GM21423 (cell line): Measurements from ENCODE around the gene TMPO.
"Not testable (repeated sequence)": the region's sequence is repeated elsewhere in the genome, so short reads cannot be mapped to it uniquely, and the experiment has no call there.

Source experiments
- ATAC-seq: cut with Tn5 transposase; IDR thresholded peaks from one replicate; pipeline ENCODE4 v1.9.1; 2021; ENCODE audit warnings: mild to moderate bottlenecking, moderate library complexity; ENCODE audit not compliant: unreplicated experiment

TMPO gene

DNA sequence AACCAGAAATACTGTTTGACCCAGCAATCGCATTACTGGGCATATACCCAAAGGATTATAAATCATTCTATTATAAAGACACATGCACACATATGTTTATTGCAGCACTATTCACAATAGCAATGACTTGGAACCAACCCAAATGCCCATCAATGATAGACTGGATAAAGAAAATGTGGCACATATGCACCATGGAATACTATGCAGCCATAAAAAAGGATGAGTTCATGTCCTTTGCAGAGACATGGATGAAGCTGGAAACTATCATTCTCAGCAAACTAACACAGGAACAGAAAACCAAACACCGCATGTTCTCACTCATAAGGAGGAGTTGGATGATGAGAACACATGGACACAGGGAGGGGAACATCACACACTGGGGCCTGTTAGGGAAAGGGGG is 61.4 kb downstream of the TMPO start:
- not testable (repeated sequence) for ATAC-seq

DNA sequence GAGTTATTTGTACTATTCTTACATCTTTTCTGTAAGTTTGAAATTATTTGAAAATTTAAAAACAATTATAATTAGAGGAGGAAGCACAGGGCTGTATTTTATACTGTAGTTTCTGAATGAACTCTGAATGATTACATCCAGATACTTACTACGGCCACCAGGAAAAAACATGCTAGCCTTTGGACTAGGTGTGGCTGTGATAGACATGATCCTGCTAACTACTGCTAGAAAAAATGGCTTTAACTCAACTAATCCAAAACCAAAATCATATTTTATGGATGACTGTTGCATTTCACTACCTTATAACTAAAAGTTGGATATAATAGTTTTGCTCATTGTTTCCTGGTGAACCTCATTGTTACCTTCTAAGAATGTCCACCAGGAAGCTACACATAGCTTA is 63.0 kb downstream of the TMPO start:
- ATAC-seq, result no peak

DNA sequence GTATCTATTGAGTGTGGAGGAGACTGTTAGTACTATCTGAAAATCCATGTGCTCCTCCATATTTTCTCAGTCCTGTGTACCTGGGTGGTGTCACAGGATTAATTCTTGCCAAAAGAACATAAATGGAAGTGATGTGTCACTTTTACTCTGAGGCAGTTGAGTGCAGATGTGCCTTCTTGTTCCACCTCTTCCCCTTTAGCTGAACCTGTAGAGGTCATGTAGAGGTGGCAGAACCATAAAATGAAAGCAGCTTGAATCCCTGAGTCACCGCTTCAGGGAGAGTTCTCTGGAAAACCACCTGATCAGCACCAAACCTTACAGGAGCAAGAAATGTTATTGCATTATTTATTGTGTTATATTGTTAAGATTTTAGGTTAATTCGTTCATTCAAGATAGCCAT is 63.4 kb downstream of the TMPO start:
- no peak for ATAC-seq

DNA sequence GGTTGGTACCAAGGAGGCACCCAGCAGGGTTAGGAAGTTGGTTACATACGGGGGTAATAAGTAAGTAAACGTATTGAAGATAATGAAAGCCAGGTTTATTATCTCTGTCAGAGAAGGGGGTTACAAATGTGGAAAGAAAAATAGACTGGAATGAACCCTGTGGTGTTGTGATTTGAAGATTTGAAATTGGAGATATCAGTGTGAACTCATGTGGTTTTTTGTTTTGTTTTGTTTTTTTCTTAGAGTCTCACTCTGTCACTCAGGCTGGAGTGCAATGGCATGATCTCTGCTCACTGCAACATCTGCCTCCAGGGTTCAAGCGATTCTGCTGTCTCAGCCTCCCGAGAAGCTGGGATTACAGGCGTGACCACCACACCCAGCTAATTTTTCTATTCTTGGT is 64.0 kb downstream of the TMPO start:
- no peak for ATAC-seq

DNA sequence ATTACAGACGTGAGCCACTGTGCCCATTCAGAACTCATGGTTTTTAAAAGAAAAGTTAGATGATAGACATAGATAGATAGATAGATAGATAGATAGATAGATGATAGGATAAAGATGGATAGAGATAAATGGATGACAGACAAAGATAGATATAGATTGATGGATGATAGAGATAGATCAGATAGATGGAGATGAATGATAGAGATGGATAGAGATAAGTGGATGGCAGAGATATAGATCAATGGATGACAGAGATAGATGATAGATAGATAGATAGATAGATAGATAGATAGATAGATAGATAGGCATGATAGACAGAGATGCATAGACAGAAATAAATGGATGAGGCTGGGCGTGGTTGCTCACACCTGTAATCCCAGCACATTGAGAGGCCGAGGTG is 64.4 kb downstream of the TMPO start:
- no peak for ATAC-seq

DNA sequence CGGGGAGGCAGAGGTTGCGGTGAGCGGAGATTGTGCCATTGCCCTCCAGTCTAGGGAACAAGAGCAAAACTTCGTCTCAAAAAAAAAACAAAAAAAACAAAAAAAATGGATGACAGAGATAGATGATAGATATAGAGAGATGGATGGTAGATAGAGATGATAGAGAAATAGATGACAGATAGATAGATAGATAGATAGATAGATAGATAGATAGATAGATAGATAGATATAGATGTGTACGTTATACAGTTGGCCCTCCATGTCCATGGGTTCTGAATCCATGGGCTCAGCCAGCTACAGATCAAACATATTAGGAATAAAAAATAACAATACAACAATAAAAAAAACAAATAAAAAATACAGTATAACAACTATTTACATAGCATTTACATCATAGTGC is 65.3 kb downstream of the TMPO start:
- no peak for ATAC-seq

DNA sequence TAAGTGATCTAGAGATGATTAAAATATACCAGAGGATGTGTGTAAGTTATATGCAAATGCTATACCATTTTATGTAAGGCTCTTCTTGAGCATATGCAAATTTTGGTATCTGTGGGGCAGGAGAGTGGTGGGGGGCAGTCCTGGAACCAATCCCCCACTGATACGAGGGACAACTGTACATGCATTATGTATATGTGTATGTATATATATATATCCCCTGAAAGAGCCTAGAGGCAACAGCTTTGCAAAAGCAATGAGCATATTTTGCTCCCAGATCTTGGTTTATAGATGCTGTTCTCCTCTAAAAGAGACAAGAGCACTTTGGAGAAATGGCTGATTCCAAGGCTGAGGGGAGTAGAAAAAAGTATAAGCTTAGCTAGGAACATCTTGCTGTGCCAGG is 65.7 kb downstream of the TMPO start:
- ATAC-seq, result no peak

DNA sequence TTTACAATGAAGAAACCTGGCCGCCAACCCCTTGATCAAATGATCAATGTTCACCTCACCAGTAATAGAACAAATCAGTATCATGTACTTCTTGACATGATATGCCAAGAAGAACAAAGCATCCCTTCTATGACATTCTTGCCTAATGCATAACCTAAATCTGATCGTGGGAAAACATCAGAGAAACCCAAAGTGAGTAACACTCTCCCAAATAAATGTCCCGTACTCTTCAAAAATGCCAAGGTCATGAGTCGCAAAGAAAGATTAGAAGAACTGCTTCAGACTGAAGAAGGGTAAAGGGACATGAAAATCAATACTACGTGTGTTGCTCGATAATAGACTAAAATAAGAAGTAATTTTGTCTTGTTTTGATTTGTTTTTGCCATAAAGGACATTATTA is 66.7 kb downstream of the TMPO start:
- no peak for ATAC-seq

DNA sequence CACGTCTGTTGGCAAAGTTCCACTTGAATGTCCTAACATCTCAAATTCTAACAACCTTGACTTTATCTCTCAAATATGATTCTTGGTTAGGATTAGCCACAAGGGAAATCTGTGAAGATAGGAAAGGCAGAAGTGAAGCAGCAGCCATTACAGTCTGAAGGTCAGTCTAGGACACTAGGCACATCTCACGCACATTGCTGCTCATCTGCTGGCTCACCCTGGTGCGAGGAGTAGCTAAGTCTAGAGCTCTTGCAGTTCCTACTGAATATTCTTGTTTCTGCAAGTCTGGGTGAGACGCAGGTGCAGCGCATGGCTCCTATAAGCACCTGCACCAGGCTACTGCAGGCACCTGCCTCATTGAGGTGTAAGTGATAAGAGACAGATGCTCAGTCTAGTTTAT is 71.7 kb downstream of the TMPO start:
- no peak for ATAC-seq

DNA sequence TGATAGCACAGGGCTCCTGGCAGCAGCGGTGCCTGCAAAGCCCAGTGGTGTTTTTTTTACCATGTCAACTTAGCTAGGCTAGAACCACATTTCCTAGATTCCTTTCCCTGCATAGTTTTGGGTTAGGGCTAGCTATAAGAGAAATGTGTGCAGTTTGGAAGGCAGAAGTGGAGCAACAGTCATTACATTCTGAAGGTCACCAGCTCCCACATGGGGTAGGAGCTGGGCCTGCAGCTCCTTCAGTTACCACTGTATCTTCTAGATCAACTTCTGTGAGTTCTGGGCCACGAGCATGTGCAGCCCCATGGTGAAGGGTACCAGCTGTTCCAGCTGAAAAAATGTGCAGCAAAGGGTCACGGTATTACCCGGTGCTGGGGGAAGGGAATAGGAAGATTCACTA is 75.8 kb downstream of the TMPO start:
- no peak for ATAC-seq

DNA sequence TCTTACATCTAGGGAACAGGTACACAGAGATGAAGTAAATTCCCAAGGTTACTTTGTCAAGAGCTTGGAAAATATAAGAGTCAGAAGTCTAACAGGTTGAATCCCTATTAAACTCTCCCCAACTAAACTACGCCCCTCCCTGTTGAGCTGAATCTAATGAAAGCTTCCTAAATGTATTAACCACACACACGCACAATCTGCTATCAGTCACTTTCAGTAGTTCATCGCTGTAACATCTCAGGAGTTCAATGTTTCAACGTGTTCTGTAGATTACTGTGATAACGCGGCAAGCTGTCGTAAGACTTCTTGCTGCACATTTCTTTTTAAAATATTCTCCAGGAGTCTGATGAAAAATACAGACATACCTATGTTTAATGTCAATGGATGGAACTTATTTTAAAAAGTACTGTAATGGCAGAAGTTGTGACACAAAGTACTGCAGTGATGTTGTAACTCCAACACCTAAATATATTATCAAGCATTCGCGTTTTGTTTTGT is 77.5 kb downstream of the TMPO start:
- ATAC-seq, result no peak

DNA sequence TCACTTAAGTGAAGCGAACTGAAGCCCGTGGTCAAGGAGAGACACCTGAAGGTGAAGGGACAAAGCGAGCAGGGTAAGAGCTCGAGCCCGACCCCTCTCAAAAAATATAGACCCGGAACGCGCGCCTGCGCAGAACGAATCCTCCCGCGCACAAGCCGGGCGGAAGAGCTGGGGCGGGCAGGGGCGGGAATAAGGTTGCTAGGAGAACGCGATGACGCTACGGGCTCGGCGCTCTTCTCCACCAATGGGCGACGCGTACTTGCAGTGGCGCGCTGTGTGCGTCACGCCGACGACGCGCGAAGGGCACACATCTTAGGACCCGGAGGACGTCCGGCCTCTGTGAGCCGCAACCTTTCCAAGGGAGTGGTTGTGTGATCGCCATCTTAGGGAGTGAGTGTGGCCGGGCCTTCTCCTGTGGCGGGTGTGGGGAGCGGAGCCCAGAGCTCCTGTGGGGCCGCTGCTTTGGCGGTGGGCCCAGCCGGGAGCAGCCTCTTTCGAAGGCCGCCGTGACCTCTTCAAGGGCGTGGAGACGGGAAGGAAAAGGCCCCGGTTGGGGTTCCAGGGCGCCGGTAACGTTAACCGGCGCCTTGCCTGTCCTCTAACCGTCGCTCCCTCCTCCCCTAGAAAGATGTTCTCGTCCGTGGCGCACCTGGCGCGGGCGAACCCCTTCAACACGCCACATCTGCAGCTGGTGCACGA is 78.1 kb downstream of the TMPO start, which contains the start of gene SLC25A3:
Gene SLC25A3, plus strand, starts transcription at position 336 of the 699 bp plus-strand sequence. Its CDS starts 293 bp downstream, at position 629.
- peak; percentile 99 for ATAC-seq

DNA sequence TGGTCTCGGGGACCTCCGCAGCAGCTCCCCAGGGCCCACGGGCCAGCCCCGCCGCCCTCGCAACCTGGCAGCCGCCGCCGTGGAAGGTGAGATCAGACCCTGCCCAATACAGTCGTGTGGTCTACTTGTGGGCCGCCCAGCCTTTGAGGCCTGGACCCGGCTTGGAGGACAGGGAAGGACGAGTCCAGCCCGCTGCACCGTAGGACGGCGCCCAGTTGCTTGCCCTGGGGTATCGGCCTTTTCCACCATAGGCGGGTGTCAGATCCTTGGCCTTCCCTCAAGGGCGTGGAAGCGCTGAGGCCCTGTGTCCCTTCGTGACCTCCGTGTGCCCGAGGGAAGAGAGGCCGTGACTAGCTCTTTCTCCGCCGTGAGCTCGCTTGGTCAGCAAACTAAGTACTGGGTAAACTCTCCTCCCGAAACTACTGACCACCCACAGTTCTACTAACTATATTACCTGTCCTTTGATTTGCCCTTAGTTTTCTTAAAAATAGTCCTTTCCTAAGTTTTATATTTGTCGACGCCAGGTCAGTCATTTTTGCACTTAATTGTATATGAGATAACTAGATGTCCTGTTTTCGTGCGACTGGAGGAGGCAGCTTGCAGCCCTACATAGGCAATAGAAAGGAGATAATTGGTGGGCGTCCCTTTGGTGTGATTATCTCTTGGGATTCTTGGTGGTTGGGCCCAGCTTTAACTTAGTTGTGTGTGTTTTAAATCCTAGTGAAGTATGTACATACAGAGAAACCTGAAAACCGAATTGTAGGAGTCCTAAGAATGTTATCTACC is 78.9 kb downstream of the TMPO start:
- no peak for ATAC-seq

DNA sequence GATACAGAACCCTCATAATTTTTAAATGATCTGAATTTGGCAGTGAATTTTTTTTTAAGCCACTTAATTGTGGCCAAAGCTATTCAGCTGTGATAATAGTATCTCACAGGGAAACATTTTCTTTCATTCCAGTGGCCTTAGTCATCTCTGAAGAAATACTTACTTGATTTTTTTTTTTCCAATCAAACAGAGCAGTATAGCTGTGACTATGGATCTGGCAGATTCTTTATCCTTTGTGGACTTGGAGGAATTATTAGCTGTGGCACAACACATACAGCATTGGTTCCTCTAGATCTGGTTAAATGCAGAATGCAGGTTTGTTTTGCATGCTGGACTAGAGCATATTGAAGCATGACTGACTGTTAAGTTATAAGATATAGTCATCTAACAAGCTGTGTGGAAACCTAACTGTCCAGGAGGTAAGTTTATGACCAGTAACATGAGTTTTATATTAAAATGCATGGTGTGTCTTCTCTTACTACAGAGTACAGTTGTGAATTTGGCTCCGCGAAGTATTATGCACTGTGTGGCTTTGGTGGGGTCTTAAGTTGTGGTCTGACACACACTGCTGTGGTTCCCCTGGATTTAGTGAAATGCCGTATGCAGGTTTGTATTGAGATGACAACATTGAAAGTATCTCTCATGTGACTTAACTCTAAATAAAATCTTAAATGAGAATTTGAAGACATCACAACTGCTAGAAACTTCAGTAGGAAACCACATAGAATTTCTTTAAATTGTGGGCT is 80.0 kb downstream of the TMPO start:
- ATAC-seq, result no peak

DNA sequence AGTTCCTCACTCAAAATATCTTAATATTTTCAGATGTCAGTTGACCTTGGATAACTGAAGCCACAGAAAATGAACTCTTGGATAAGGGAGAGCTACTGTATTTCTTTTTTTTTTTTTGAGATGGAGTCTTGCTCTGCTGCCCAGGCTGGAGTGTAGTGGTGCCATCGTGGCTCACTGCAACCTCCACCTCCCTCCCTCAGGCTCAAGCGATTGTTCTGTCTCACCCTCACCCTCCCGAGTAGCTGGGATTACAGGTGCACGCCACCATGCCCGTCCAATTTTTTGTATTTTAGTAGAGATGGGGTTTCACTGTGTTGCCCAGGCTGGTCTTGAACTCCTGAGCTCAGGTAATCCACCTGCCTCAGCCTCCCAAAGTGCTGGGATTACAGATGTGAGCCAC is 81.9 kb downstream of the TMPO start:
- not testable (repeated sequence) for ATAC-seq
